GM19193 (cell line): Measurements from ENCODE around the gene RYR3.

Experiments
- POLR2A ChIP-seq: IDR thresholded peaks from 4 replicates; pipeline ENCODE4 v1.6.1; 2011; ENCODE audit not compliant: insufficient read depth, insufficient read length; ENCODE audit errors: extremely low read depth

Gene RYR3

DNA sequence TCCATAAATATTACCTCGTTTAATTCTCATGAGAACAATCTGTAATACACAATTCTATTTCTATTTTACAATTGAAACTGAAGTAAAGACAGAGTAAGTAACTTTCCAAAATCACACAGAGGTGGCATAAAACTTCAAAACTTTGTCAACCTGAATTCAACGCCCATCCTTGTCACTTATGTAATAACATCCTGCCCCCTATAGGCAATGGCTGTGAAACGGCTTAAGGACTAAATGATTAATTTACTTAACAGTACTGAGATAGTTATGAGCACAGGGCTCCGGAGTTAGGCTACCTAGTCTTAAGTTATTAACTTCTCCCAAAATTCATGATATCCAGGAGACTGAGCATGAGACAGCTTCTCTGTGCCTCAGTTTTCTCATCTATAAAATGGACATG, 364.5 kb downstream of the RYR3 start:
- no peak for TF ChIP-seq POLR2A

DNA sequence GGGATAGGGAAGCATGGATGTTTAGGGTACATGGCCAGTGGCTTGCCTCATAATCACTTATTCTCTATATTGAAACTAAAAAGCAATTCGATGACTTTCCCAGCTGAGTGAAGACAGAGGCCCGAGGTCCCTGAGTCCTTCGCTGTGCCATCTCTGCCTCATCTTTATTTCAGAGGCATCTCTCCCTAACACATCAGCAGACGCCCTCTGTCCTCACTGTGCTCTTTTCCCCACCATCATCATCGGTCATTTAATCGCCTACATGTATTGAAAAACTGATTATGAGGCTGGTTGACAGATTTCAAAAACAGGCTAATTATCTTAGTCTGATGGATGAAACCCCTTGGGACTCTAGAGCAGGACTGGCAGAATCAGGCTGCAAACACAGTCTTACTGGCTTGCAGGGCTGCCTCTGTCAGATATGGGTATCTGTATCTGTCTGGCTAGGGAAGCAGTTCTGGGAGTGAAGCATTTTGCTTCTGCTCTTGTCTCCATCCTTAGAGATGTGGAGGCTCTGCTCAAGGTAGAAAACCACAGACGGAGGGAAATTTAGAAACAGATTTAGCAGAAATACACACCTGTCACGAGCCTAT, 366.6 kb downstream of the RYR3 start:
- no peak for TF ChIP-seq POLR2A

DNA sequence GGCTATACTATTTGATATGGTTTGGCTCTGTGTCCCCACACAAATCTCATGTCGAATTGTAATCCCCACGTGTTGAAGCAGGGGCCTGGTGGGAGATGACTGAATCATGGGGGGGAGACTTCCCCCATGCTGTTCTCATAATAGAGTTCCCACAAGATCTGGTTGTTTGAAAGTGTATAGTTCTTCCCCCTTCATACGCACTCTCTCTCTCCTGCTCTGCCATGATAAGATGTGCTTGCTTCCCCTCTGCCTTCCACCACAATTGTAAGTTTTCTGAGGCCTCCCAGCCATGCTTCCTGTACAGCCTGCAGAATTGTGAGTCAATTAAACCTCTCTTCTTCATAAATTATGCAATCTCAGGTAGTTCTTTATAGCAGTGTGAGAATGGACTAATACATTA, 367.4 kb downstream of the RYR3 start:
- TF ChIP-seq POLR2A: no peak

DNA sequence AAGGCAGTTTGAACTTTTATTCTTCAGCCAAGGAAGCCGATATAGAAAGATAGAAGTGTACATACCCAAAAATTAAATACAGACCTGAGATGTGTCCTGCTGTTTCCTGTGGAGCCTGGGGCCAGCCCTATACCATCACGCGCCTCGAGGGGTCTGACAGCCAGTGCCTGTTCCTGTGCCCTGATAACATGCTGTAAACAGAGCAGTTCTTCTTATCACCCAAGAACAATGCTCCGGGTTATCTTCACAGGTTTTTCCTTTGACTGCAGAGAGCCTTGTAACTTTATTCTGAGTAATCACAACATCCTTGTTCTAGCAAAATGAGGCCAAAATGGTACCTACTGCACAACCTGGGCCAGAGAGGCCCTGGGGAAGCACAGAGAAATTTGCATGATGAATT, 367.8 kb downstream of the RYR3 start:
- no peak for TF ChIP-seq POLR2A

DNA sequence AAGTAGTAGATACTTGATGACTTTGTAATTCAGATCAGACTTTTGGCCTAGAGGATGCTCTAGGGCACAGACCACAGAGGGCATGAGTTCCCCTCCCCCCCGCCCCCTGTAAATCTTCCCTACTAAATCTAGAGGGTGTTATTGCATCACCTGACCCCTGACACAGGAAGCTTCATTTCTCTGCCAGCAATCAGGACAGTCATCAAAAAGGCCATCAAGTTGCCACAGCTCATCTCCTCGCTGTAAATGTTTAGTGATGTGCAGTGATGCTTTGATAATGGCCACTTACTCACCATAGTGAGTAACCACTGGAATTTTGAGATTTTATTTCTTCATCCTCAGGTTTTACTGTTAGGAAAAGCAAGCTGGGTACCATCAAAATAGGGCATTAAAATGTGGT, 368.3 kb downstream of the RYR3 start:
- no peak for TF ChIP-seq POLR2A

DNA sequence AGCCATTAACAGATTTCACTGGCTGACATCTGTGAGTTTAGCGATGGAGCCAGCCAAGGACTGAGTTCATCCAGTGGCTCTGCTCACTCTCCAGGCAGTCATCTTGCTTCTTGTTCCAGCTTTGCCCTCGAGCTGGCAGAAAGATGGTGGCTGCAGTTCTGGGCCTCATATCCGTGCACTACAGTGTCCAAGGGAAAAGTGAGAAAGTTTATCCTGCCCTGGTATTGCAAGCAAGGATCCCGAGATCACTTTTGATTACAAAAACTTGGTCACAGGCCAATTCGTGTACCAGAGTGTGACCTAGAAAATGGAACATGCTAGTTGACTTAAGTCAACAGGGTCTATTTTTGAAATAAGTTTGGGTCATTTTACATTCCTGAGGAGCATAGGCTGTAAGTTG, 369.6 kb downstream of the RYR3 start:
- TF ChIP-seq POLR2A: no peak

DNA sequence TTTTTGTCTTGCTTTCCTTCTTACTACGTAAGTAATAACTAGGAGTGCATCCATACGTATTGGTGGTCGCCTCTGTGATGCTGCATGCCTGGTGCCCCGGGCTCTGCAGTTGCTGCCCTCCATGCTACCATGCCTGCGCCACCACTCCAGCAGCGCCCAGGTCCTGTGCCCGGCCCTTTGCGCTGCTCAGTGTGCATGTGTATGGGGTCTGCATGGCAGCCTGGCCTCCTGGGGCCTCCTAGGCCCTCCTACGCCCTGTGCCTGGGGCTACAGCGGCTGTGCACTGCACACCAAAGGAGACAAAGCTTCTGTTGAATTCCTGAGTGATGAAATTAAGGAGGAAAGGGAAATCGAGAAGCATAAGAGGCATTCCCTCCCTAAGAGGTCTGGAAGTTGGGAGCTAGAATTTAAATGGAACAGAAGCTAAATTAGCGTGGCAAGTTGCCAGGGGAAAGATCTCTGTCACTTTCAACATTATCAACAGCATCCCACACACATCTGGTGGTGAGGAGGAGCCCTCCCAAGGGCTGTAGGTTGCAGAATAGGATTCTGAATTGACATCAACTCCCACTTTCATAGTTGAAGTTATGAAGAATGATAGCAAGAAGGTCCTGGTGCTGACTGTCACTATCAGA, 382.5 kb downstream of the RYR3 start:
- TF ChIP-seq POLR2A: no peak

DNA sequence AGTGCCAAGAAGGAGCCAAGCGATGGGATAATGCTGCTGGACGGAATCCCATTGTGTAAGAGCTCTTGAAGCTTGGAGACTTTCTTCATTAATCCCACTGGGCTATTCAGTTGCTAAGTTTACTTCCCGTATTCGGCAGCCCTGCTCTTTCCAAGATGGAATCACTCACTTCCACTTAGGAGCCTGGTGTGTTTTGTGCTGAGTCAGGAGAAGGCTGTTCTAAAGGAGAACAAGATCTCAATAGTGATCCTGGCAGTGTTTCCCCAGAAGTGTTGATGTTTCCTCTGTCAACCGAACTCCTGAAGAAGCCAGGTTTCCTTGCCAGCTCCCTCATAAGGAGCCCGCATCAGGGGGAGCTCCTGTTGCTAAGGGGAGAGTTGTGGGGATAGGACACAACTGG, 387.4 kb downstream of the RYR3 start:
- no peak for TF ChIP-seq POLR2A

DNA sequence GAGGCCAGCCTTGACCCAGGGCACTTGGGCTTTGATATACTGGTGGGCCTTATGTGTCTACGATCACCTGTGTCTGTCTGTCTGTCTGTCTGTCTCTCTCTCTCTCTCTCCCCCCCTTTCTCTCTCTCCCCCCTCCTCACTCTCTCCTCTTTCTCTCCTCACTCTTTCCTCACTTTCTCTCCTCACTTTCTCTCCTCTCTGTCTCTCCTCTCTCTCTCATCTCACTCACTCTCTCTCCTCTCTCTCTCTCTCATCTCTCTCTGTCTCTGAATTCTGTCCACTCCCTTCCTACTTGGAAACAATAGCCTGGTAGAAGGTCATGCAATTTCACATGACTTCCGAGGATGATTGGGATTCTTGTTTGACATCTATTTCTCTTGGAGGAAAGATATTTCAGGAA, 388.4 kb downstream of the RYR3 start:
- TF ChIP-seq POLR2A: no peak

DNA sequence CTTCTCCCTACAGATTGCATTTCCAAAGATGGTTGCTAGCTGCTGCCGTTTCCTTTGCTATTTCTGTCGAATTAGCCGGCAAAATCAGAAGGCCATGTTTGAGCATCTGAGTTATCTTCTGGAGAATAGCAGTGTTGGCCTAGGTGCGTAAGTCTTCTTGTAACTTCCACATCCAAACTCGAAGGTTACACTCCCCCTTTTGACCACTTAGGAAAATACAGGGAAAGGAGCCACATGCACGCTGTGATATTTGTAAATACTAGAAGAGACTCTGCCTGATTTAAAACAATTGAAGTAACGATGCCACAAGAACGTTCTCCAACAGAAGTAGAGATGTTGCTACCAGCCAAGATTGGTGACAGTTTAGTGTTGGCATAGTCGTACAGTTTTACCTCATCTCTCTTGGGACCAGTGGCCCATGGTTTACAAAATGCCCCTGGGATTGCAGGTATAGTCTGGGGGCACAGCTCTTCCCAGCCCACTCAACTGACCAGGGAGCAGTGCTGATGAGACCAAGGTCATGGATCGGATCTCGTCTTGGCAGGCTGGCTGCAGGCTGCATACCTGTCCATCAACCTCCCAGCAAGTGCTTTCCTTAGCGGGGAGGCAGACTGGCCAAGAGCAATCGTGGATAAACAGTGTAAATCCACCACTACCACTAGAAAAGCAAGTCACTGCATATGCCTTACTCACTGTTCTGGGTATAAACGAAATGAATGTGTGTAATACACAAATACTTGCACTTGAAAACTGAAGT, 389.1 kb downstream of the RYR3 start:
- TF ChIP-seq POLR2A: no peak

DNA sequence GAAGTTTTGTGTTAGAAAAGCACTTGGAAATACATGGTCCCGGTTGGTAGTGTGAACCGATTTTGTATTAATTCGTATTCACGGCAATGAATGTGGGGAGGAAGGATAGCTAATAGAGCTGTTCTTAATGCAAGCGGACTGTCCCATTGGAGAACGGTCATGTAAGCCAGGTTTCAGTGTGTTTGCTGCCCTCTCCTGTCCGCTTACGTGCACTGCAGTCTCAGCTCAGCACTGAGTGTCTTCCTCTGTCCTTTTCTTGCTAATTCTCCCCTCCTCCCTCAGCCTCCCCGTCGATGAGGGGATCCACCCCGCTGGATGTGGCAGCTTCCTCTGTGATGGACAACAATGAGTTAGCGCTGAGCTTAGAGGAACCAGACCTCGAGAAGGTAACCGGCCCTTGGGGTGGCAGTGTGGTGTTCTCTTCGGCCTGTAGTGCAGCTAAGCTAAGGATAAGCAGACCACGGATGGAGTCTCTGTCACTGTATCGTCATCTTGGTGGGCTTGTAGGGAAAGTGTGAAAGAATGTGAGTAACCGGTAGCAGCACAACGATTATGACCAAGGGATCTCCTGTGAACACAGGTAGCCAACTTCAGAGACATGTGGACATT, 390.0 kb downstream of the RYR3 start:
- TF ChIP-seq POLR2A: no peak

DNA sequence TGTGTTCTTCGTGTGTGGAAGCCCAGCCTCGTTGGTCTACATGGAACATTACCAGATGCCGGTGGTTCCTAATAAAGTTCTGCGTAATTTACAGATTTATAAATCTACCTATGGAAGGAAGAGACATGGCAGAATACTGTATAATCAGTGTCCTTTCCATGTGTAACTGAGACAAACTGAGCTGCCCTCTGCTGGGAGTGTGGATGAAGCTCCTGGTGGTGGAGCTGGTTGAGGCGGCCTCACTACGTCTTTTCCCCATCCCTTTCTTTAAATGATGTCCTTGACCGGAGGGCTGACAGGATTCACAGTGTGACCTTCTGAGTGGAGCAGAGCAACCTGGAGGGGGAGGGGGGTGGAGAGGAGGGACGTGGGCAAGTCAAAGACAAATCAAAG, 390.5 kb downstream of the RYR3 start:
- no peak for TF ChIP-seq POLR2A

DNA sequence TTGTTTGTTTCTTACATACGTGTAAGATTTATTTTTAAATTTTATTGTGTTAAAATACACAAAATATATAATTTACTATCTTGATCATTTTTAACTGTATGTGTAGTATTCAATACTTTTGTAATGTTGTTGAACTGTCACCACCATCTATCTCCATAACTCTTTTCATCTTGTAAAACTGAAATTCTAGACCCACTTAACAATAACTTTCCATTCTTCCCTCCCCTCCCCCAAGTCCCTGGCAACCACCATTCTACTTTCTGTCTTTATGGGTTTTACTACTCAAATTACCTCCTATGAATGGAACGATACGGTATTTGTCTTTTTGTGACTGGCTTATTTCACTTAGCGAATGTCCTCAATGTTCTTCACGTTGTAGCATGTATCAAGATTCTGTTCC, 395.4 kb downstream of the RYR3 start:
- no peak for TF ChIP-seq POLR2A

DNA sequence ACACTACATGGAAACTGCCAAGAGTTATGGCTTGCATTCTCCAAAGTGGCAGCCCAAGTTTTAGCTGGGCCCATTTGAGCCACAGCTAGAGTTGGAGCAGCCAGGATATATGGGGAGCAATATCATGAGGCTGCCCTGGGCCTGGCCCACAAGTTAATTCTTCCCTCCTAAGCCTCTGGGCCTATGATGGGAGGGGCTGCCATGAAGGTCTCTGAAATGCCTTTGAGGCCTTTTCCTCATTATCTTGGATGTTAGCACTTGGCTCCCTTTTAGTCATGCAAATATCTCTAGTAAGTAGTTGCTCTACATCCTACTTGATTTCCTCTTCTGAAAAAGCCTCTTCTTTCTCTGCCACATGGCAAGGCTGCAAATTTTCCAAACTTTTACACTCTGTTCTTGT, 400.0 kb downstream of the RYR3 start:
- TF ChIP-seq POLR2A: no peak

DNA sequence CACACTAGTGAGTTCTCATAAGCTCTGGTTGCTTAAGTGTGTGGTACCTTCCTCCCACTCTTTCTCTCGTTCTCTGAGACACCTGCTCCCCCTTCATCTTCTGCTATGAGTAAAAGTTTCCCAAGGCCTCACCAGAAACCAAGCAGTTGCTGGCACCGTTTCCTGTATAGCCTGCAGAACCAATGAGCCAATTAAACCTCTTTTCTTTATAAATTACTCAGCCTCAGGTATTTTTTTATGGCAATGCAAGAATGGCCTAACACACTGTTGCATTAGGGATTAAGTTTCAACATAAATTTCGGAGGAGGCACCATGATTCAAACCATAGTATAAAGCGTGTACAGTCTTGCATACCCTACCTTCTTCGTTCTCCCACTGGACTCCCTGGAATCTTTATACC, 405.3 kb downstream of the RYR3 start:
- TF ChIP-seq POLR2A: no peak

DNA sequence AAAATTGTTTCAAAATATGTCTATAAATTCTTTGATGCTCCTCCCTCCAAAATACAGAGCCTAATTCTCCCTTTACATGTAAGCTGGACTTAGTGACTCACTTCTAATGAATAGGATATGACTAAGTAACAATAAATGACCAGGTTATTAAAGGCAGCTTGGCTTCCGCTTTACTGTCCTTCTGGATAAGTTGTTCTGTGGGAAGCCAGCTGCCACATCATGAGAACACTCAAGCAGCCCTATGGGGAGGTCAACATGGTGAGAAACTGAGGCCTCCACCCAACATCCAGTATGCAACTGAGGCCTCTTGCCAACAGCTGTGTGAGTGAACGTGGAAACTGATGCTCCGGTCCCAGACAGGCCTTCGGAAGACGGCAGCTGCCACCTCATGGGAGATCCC, 410.2 kb downstream of the RYR3 start:
- no peak for TF ChIP-seq POLR2A

DNA sequence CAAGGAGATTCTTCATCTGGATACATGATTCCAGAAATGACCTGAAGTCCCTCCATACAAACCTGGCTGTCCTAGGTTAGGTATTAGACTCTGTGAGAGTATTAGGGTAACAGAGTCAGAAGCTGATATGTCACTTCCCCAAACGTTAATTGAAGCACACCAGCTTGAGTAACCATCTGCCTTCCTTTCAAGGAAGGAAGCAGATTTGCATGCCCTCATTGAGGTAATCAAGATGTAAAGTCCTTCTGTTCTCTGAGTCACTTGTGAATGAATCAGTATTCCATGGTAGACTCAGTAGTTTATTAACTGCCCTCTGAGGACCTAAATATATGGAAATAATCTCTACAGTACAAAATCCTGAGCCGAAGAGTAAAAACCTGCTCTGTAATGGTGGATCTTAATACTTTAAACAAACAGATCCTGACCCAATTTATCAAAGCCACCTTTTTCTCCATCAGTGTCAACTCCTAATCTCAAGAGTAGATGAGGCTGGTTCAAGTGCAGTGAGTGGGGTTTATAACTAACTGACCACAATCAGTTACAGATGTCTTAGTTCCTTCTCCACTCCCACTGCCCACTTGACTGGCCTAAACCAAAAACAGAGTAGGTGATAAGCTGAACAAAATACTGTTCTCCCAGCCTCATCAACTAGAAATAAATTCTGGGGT, 411.4 kb downstream of the RYR3 start:
- no peak for TF ChIP-seq POLR2A

DNA sequence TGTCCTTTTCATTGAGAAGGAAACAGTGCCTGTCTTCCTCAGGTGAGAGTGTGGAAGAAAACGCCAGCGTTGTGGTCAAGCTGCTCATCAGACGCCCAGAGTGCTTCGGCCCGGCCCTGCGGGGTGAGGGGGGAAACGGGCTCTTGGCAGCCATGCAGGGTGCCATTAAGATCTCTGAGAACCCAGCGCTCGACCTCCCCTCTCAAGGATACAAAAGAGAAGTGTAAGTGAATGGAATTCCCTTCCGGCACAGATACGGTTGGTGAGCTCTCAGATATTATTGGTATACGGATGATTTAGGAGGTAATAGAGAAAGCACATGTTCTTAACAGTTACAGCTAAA, 411.9 kb downstream of the RYR3 start:
- no peak for TF ChIP-seq POLR2A
